ENCODE results near the gene TBC1D25.

TBC1D25 gene

DNA sequence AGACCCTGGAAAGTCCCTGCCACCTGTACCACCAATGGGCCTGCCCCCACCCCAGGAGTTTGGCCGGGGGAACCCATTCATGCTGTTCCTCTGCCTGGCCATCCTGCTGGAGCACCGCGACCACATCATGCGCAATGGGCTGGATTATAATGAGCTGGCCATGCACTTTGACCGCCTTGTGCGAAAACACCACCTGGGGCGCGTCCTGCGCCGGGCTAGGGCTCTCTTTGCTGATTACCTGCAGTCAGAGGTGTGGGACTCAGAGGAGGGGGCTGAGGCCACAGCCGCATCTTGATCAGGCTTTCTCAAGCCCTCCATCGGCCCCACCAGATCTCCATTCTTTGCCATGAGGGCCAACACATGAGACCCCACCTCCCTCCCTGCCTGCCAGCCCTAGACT, 21.2 kb downstream of the TBC1D25 start:
- no peak for DNase-seq (ENCODE audit: low read depth)

DNA sequence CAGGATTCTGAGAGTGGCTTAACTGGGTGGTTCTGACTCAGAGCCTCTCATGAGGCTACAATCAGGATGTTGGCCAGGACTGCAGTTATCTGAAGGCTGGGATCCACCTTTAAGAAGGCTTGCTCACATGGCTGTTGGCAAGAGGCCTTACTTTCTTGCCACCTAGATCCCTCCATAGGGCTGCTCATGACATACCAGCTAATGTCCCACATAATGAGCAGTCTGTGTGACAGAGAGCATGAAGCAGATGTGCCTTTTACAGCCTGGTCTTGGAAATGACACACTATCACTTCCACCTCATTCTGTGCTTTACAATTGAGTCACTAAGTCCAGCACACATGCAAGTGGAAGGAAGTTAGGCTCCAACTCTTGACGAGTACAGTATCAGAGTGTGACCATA, 30.4 kb downstream of the TBC1D25 start:
- no peak for DNase-seq (ENCODE audit: low read depth)

DNA sequence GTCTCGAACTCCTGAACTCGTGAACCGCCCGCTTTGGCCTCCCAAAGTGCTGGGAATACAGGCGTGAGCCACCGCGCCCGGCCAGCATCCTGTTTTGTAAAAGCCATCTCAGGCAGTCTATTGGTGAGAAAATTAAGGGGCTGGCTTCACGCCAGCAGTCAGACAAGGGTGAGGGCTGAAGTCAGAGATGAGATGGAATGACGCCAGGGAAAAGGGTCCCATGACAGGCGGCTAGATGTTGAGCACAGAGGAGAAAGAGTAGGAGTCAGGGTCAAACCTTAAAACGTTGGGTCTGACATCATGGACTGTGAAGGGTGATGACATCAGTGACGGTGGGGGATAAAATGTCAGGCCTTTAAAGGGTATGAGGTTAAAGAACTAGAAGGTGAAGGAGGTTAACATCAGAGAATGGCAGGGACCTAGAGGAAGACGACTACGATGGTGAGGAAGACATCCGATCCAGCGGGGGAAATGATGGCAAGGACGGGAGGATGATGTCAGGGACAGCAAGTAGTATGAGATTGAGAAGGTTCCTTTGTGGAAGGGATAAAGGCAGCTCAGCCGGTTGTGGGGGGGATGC, 34.3 kb downstream of the TBC1D25 start:
- no peak for DNase-seq (ENCODE audit: low read depth)

DNA sequence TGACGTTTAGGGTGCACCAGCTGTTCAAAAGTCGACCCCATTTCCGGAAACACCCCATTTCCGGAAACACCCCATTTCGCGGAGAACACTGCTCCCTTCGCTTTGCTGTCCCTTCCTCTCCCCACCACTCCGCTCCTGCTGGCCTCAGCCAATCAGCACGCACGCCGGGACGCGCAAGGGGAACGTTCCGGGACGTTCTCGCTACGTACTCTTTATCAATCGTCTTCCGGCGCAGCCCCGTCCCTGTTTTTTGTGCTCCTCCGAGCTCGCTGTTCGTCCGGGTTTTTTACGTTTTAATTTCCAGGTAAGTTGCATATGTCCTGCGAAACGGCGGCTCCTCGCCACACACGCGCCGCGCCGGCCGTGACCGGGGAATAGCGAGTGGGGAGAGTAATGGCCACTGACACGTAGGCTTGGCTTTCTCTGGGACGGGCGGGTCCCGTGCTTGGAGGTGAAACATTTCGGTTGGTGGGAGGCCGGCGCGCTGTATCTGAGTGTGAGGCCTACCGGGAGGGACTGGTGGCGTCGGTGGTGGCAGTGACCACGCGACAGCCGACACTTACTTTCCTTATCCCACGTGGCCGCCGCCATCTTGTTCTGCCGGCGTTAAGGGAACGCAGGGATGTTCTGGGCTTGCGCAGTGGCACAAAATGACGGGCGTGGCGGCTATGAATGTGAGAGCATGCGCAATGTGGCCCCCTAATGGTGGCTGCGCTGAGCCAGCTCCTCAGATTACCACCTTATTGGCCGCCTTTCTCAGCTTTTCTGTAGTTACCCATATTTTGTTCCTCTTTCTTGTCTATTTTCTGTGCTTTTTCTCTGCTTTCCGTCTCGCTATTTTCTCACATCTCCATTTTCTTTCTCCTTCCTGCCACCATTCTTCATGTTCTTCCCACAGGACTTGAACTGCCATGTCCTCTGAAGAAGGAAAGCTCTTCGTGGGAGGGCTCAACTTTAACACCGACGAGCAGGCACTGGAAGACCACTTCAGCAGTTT, 35.1 kb downstream of the TBC1D25 start, which contains the start of gene RBM3:
Gene RBM3, plus strand, starts transcription at position 215 of the 997 bp plus-strand sequence. Its CDS starts 697 bp downstream, at position 912.
- peak; percentile 91 for DNase-seq (ENCODE audit: low read depth)

GRCh38 chrX:48575642-48576041, 36.1 kb downstream of the TBC1D25 start:
- no peak for DNase-seq (ENCODE audit: low read depth)

DNA sequence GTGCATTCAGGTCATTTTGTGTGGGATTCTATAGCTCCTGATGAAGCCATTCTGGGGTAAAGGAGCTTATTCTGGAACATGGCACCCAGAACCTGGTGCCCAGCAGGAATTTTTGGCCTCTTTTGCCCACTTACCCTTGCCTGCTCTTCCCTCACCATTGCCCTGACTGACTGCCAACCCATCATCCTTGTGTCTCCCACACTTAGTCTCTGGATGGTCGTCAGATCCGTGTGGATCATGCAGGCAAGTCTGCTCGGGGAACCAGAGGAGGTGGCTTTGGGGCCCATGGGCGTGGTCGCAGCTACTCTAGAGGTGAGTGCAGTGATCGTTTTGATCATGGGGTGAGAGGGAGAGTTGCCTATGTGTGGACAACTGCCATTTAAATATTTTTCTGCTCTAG, 36.6 kb downstream of the TBC1D25 start:
- DNase-seq (ENCODE audit: low read depth) = no peak

DNA sequence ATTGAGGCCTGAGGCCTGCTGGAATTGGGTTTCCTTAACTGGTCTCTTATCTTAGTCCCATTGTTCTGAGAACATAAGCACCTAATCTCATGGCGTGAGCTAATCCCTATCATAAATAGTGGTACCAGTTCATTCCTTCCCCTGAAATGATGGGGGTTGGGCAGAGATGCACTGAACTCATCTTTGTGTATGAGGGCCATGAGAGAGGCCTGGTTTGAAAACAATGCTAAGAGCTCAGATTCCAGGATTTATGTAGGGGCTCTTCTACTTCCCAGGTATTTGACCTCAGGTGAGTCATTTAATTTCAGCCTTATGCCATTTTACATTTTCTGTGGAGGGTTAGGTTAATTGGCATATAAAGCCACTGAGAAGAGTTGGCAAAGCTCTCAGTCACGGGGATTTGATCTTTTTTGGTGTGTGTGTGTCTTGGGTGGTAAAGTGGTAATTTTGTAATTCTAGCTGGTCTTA, 39.2 kb downstream of the TBC1D25 start:
- DNase-seq (ENCODE audit: low read depth) = no peak

- DNase-seq (ENCODE audit: low read depth) = no peak
Observed at GRCh38 chrX:48579259-48579658, 39.7 kb downstream of the TBC1D25 start.

- DNase-seq (ENCODE audit: low read depth) = no peak
Observed at GRCh38 chrX:48580662-48581061, 41.1 kb downstream of the TBC1D25 start.

- DNase-seq (ENCODE audit: low read depth) = no peak
Observed at GRCh38 chrX:48584698-48585097, 45.2 kb downstream of the TBC1D25 start.

GRCh38 chrX:48589482-48590162, 50.1 kb downstream of the TBC1D25 start:
- DNase-seq (ENCODE audit: low read depth) = no peak

GRCh38 chrX:48590203-48591103, 50.9 kb downstream of the TBC1D25 start:
- no peak for DNase-seq (ENCODE audit: low read depth)

- no peak for DNase-seq (ENCODE audit: low read depth)
Observed at GRCh38 chrX:48591255-48591791, 51.8 kb downstream of the TBC1D25 start.

- no peak for DNase-seq (ENCODE audit: low read depth)
Observed at GRCh38 chrX:48592971-48593370, 53.5 kb downstream of the TBC1D25 start.

- no peak for DNase-seq (ENCODE audit: low read depth)
Observed at GRCh38 chrX:48595929-48596328, 56.4 kb downstream of the TBC1D25 start.

DNA sequence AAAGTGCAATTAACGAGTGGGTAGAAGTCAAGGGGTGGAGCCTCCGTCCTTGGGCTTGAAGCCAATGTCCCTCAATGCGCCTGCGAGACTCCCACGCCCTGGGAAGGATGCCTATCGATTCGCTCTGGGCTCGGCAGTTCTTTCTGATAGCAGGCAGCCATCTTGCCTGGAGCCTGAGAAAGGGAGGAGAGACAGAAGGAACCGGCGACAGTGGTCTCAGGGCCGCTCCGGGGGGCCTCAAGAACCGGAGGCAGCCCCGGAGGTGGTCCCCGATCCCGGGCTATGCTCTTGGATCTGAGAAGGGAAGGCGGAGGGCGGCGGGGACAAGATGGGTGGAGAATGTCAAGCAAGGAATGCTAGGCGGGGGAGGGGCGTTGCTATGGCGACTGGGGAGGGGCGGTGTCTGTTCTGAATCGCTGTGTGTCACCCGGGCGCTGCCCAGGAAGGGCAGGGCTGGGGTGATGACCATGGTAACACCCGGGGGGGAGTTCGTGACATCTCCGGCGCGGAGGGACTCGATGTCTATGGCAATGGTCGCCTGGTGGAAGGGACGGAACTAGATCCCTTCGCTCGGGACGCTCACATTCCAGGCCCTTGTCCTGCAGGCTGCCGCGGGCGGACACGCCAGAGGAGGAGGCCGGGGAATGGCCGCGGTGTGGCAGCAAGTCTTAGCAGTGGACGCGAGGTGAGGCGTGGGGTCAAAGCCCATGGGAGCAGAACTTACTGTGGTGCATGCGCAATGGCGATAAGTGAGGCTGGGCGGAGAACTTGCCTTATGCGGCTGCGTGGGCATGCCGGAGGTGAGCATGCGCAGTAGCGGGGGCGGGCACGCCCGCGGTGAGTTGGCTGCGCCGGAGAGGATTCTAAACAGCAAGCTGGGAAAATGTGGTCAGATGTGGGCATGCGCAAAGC, 58.1 kb downstream of the TBC1D25 start, which contains the start of gene WDR13:
Gene WDR13, plus strand, starts transcription at position 140 of the 912 bp plus-strand sequence. Its CDS starts 505 bp downstream, at position 645.
- peak; percentile 92 for DNase-seq (ENCODE audit: low read depth)

DNA sequence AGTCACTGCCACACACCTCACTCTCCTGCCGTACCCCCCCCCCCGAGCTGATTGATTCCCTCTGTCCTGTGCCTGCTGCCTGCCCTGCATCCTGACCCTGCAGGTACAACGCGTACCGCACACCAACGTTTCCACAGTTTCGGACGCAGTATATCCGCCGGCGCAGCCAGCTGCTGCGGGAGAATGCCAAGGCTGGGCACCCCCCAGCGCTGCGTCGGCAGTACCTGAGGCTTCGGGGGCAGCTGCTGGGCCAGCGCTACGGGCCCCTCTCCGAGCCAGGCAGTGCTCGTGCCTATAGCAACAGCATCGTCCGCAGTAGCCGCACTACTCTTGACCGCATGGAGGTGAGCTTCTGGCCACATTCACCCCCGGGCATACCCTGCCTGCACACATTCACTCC, 59.1 kb downstream of the TBC1D25 start:
- DNase-seq (ENCODE audit: low read depth) = no peak

DNA sequence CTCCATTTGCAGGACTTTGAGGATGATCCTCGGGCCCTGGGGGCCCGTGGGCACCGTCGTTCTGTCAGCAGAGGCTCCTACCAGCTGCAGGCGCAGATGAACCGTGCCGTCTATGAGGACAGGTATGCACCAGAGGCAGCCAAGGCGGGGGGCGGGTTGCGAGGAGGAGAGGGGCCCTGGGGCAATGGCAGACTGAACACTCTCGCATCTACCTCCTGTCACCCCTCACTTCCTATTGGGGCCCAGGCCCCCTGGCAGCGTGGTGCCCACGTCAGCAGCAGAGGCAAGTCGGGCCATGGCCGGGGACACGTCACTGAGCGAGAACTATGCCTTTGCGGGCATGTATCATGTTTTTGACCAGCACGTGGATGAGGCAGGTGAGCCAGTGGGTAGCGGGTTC, 59.8 kb downstream of the TBC1D25 start:
- DNase-seq (ENCODE audit: low read depth) = no peak

DNA sequence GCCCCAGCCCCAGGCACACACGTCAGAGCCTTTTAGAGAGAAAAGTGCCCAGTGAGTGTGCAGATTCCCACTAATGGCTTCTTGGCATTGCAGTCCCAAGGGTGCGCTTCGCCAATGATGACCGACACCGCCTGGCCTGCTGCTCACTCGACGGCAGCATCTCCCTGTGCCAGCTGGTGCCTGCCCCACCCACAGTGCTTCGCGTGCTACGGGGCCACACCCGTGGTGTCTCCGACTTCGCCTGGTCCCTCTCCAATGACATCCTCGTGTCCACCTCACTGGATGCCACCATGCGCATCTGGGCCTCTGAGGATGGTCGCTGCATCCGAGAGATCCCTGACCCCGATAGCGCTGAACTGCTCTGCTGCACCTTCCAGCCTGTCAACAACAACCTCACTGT, 60.7 kb downstream of the TBC1D25 start:
- DNase-seq (ENCODE audit: low read depth) = no peak

Measured in CMK (cell line).